ENCODE measurements around the gene CNTN4.

Gene CNTN4

DNA sequence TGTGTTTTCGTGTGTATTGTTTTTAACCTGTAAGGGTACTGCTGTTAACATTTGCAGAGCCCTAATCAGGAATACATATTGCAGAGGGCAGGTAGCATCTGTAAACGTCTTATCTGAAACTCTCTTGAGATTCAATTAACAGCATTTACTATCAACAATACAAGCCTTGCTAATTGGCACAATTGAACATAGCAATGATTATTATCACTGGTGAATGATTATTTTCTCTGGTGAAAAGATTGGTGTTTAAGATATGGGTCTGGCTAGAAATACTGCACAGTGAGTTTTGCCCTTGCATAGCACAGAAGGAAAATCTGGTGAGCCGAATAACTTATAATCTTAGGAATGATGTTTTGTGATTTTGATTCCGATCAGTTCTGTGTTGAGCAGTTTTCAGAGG is 5.9 kb upstream of the CNTN4 start:
- DNase-seq (ENCODE audit: low read depth), result no peak
- TF ChIP-seq CTCF (conservative IDR thresholded peaks at IDR 0.05; ENCODE audit: control insufficient read depth, insufficient read depth, low read depth, low read length), result no peak
- H3K4me3 ChIP-seq (ENCODE audit: control insufficient read depth, low read depth, low read length), result no peak overlapping the region

DNA sequence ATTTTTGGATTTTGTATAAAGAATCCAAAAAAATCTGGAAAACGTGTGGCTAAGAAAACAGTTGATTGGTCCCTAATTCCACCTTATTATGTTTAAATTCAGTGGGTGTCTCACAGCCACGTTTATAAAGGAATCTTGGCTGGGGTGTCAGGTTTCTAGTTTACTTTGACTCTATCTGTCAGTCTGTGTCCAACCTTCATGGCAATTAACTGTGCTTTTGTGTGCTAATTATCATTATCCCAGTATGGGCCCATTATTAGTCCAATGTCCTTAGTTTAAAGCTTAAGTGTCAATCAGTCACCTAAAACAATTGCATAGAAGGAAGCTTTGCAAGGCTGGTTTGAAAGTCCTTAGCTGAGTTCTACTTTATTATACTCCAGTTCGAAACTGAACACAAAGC is 3.7 kb upstream of the CNTN4 start:
- no peak overlapping the region for H3K4me3 ChIP-seq (ENCODE audit: control insufficient read depth, low read depth, low read length)
- no peak for TF ChIP-seq CTCF (conservative IDR thresholded peaks at IDR 0.05; ENCODE audit: control insufficient read depth, insufficient read depth, low read depth, low read length)
- DNase-seq (ENCODE audit: low read depth), result no peak

- no peak for TF ChIP-seq CTCF (conservative IDR thresholded peaks at IDR 0.05; ENCODE audit: control insufficient read depth, insufficient read depth, low read depth, low read length)
- no peak for DNase-seq (ENCODE audit: low read depth)
- no peak overlapping the region for H3K4me3 ChIP-seq (ENCODE audit: control insufficient read depth, low read depth, low read length)
Measured at GRCh38 chr3:2096216-2096615, 2.5 kb upstream of the CNTN4 start.

GRCh38 chr3:2097641-2098191 is 950 bp upstream of the CNTN4 start:
- no peak for TF ChIP-seq CTCF (conservative IDR thresholded peaks at IDR 0.05; ENCODE audit: control insufficient read depth, insufficient read depth, low read depth, low read length)
- DNase-seq (ENCODE audit: low read depth), result peak; percentile 8
- H3K4me3 ChIP-seq (ENCODE audit: control insufficient read depth, low read depth, low read length), result no peak overlapping the region

DNA sequence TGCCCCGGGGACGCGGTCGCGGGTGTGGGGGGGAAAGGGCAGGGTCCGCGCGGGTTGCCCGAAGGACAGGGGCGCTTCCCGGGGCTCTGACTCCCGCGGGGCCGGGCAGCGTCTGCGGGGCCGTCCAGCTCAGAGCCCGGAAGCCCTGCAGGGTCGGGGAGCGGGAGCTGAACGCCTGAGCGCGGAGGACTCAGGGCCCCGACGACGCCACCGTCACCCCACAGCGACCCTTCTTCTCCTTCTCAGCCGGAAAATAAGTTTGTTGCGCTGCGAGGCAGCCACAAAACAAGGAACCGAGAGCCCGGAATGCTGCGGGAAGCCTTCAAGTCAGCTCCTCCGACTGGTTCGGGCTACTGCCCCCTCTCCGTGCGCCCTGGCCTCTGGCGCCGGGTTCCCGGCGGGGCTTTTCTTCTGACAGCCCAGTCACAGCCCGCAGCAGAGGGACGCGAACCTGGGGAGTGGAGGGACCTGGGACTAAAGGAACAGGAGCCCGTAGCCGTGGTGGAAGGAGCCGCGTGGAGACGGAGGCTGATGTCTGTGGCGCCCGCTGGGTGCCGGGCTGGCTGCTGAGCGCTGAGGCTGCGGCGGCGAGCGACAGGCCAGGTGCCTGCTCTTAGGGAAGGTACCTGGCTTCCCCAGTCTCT is 484 bp downstream of the CNTN4 start:
- TF ChIP-seq CTCF (conservative IDR thresholded peaks at IDR 0.05; ENCODE audit: control insufficient read depth, insufficient read depth, low read depth, low read length), result no peak
- H3K4me3 ChIP-seq (ENCODE audit: control insufficient read depth, low read depth, low read length), result no peak overlapping the region
- DNase-seq (ENCODE audit: low read depth), result no peak

DNA sequence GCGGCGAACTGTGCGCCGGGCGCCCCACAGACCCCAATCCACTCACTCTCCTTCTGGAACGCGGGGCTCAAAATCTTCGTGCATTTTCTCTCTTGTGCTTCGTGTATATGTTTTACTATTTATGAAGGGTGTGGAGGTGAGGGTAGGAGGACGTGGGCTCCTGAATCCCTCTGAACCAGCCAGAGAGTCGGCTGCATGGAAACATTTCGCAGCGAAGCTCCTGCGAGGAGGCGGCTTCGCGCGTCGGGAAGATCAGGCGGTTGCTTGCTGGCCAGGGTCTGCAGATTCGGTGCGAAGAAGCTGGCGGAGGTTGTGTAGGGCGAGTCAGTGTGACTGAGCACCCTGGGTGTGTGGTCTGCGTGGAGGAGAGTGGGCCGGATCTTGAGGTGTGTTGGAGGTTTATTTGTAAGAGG is 1.1 kb downstream of the CNTN4 start:
- H3K4me3 ChIP-seq (ENCODE audit: control insufficient read depth, low read depth, low read length), result no peak overlapping the region
- no peak for DNase-seq (ENCODE audit: low read depth)
- TF ChIP-seq CTCF (conservative IDR thresholded peaks at IDR 0.05; ENCODE audit: control insufficient read depth, insufficient read depth, low read depth, low read length), result no peak
